GM19397 (cell line): ENCODE results near the gene GRM4.

ENCODE experiments used
- ATAC-seq: cut with Tn5 transposase; IDR thresholded peaks from one replicate; pipeline ENCODE4 v1.9.1; 2021; ENCODE audit warnings: mild to moderate bottlenecking, moderate library complexity; ENCODE audit not compliant: unreplicated experiment

The GRM4 gene

DNA sequence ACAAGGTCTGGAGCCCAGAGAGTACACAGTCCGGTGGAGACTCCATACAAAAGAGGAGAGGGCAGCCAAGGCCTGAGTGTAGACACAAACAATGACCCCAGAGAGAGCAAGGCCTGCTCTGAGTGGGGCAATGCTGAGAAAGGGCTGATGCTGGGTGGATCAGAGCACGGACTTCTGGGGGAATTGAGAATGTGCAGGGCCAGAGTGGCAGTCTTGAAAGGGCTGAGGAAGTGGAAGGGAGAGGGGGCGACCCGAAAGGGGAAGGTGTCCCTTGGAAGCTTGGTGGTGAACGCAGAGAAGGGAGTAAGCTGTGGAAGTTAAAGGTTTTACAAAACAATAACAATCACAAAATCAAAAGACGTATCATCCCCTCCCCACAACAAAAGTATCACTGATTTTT, 12.0 kb upstream of the GRM4 start:
- ATAC-seq, result no peak

DNA sequence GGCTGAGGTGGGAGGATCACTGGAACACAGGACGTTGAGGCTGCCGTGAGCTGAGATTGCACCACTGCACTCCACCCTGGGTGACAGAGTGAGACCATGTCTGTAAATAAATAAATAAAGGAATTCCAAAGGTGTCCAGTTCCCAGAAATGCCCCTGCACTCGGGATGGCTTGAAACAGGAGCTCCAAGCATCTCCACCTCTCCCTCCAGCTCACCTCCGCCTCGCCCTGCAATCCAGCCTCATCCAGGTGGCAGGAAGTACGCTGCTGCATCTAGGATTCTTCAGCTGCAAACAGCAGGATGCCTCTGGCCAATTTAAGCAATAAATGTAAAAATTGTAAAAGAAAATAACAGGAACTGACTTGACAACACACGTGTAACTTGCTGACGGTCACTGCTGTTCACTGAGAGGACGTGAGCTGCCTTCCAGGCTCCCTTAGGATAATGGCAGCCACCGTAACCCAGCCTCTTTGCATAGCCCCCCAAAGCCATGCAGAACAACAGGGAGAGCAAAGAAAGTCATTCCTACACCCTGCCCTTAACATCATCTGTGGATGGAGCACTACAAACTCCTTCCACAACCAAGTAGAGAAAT, 11.4 kb upstream of the GRM4 start:
- ATAC-seq, result no peak

DNA sequence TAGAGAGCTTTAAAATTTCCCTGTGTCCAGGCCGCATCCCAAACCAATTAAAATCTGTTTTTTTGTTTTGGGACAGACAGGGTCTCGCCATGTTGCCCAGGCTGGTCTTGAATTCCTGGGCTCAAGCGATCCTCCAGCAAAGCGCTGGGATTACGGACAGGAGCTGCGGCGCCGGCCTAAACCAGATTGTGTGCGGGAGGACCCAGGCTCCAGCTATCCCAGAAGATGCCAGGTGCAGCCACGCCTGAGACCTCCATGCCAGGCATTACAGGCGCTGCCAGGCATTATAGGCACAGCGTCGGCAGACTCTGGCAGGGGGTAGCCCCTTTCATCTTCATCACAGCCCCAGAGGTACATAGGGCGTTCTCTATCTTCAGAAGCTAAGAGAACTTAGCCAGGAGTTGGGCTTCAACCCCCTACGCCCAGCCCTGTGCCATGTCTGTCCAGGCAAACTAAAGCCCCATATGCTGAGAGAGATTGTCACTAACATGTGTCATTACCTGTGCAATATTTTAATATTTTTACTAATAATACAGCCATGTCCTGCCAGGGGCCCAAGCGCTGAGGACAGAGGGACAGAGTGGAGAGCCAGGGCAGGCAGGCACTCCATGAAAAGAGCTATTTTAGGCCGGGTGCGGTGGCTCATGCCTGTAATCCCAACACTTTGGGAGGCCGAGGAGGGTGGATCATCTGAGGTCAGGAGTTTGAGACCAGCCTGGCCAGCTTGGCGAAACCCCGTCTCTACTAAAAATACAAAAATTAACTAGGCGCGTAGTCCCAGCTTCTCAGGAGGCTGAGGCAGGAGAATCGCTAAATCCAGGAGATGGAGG, 9.8 kb upstream of the GRM4 start:
- no peak for ATAC-seq

DNA sequence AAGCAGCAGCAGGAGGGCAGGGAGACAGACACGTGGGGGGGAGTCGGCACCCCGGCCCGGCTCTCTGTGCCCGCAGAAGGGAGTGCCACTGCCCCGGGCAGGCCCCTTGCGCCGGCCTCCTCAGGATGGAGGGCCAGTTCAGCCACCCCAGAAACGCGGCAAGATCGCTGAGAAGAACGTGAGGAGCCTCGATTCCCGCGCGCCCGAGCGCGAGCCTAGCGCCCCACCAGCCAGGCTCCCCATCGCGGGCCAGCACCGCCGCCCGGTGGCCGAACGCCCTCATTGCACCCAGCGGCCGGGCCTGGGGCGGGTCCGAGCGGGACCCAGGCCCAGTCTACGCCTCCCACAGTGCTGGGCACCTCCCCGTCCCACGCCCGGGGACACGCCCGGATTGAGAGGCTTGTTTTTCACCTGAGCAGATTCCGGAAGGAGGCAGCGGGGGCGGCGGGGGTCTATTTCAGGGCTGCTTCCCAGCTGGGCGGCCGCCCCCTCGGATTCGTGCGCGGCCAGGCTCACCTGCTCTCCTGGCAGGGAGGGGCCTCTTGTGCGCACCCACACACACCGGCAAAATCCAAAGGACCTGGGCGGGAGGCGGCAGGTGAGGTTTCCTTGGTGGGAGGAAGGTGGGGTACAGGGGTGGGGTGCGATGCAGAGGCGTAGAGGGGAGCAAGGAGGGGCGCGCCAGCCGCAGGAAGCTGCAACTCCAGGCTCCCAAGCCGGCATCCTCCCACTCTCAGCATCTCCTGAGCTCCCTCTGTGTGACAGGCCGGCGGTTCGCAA, 9.0 kb upstream of the GRM4 start:
- no peak for ATAC-seq

DNA sequence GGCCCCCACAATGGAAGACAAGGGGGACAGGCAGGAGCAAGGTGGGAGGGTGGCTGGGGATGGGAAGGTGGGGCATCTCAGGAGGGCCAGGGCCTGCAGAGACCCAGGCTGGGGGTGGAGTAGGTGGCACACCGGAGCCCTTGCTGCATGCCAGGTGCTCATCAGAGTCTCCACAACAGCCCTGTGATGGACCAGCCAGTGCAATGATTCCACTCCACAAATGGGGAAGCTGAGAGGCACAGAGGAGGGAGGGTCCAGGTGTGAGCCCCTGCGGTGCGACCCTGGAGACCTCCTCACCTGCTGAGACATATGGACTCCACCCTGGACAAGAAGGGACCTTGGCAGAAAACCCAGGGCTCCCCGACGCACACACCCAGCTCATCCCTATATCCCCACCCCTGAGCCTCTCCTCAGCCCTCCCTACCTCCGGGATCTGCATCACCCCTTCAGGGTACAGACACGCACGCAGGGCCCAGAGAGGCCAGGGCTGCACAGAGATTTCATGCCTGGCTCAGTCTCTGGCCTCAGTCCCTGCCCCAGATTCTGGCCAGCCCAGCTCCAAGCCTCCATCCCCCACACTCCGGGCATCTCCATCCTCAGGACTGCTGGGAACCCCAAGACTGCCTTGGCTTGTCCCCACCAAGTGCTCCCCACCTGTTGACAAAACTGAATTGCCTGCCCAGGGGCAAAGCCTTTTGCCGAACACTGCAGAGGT, 7.1 kb upstream of the GRM4 start:
- no peak for ATAC-seq

DNA sequence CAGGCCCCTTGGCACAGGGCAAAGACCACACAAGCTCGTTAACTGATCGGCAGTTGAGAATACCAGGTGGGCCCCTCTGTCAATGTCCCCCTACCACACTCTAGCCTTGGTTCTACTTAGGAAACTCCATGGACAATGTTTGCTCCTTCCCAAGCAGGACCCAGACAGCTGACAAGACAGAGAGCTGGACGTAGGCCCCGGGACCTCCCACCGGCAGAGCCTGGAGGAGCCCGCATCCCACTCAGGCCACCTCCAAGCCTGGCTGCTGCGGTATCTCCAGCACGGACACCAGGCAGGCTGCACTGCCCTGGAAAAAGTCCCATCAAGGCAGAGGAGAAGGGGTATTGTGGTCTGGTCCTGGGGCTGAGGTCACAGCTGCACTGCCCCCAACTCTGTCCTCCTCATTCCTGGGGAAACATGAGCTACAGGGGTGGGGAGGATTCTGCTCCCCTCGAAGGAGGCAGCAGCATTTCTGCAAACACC, 6.2 kb upstream of the GRM4 start:
- ATAC-seq, result no peak

DNA sequence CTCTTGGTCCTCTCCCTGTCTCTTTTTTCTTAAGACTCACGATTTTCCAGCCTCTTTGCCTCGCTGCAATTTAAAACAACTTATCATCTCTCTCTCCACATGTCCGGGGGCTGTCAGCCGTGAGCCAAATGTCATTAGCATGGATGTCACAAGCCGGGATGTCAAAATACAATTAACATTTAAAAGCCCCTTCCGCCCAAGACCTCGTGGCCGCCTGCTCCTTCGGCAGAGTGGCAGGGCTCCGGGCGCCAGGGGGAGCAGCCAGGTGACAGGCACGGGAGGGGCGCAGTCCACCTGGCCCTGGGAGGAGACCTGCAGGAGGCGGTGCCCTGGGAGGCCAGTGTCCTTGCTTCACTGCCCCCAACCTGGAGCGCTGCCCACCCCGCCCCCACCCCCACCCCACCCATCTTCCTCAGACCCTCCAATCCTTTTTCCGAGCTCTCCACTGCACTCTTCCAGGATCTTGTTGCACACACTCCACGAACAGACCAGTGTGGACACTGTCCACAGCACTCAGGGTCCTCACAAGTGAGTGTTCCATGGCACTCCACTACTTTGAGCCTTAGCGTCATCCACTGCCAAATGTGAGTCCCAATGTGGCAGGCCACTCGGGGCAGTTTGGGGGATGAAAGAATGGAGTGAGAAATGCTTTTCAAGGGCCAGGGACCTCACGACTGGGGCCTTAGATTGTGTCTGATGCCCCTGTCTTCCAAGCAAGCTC, 5.6 kb upstream of the GRM4 start:
- ATAC-seq, result no peak

DNA sequence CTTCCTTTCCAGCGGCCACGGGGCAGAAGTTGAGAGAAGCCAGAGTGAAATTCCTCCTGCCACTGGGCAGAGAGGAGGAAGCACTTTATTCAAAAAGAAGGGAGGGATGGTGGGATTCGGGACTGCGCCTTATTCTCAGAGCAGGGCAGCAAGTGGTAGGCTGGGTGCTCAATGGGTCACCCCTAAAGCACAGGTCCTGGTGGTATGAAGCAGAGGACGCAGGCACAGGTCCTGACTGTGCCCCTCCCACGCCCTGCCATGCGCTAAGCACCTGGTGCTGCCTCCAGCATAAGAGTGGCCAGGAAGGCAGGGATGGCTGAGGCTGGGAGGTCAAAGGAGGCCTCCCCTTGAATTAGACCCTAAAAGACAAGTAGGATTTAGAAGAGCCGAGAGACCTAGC, 4.9 kb upstream of the GRM4 start:
- no peak for ATAC-seq

DNA sequence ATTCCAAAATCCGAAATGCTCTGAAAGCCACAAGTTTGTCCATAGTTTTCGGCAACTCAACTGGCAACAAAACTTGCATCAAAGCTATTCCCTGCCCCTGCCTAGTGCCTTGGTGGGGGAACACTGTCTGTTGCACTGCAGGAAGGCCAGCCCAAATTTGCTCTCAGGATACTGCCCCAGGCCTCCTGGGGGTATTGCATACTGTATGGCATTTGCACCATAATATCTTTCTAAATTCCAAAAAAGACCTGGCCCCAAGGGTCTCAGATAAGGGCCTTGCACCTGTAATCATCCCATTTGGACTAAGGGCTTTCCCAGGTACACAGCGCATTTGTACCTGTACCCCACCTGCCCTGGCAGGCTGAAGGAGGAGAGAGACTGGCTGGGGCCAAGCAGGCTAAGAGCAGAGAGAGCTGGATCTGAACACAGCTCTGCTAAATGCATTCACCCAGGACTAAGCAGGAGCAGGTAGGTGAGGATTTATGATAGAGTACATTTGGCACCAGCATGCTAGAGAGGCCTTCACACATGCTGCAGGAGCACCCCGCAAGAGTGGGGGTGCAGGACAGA, 4.0 kb upstream of the GRM4 start:
- ATAC-seq, result no peak

DNA sequence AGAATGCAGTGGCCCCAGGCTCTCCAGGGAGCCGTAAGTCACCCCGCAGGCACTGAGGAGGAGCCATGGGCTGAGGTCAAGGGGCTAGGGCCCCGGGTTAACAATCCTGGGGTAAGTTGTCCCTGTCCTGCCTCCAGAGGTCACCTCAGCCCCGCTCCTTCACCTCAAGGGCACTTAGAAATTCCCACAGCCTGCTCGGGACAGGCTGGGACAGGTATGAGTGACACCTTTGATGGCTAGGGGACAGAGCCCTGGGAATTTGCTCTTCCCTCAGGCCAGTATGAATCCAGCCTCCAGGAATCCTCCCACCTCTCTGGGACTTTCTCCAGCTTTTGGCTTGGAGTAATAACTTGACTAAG, 3.5 kb upstream of the GRM4 start:
- no peak for ATAC-seq

DNA sequence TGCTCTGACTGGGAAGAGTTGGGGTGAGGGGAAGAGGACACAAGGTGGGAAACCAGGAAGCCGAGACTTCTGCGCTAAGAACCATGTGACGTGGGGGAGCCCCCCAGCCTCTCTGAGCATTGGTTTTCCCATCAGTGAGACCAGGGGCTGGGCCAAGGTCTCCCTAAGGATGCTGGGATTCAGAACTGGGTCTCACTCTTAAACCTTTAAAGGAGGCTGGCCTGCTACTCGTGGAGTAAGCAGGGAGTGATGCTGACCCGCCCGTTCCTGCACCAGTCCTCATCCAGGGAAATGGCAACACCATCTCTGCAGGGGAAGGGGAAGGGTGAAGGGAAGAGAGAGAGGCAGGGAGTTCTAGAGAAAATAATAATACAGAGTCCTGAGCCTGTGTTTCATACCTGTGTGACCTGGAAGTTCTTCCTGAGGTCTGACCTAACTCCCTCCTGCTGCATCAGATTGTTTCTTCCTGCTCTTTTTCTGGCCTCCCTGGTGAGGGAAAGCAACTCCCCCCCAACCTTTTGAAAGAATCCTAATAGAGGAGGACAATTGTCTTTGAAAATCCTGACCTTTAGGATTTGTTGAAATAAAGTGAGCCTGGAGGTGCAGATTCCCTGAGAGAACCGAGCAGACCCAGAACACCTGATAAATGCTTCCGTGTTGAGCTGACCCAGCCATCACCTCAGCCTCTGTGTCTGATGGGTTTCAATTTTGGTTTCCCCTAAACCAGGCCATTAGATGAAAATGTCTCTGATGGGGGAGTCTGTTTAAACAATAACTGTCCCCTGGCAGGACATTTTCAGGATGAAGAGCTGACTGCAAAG, 3.0 kb upstream of the GRM4 start:
- no peak for ATAC-seq

DNA sequence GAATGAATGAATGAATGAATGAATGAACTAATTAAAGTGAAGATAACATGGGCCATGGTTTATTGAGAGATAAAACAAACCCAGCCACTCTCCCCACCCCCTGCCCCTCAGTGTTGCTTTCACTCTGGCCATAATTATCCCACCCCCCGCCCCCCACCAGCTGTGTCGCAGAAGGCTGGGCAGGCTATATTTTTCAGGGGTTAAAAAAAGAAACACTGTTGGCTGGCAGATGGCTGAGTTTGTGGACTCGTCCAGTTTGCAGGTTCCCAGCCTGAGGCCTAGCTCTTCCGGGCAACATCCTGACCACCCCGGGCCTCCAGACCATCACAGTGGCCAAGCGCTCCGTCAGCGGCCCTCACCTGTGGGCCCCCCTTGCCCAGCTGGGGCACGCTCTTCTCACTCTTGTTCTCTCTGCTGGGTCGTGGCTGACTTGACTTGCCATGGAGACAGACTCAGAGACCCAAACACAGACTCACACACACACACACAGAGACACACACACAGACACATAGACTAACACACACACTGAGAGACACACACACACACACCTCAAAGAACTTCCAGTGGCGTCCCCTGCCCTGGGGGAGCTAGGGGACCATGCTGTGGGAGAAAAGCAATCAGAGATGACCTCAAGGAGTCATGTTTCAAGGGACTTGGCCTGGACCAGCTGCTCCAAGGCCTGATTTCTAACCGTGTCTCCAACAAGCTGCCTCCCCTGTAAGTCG, 2.2 kb upstream of the GRM4 start:
- ATAC-seq, result no peak

DNA sequence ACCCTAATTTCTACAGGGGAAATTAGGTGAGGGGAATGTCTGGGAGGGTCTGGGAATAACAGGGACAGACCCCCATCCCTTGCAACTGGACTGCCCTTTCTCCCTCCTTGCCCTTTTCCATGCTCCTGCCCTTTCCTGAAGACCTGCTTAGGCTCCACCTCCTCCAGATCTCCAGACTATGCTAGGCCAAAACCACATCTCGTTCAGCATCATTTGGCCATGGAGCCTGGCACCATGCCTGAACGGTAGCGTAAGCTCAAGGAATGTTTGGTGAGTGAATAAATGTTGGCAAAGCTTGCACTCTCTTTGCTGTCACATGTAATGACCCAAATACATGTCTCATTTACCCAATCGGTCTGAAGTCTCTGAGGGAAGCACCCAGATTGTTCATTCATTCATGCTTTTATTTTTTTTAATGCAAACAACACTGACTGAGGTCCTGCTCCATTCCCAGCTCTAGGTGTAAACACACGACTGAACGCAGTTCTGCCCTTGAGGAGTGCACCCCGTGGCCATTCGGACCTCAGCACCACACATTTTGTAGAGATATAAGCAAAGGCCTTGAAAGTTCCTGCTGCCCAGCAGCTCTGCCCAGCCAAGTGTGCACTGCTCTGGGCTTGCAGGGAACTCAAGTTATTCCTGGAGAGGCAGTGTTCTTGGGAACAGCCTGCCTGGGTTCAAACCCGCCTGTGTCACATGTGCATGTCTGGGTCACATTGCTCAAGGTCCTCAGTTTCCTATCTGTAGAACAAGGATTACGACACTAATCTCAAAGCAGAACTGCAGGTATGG, 1.1 kb upstream of the GRM4 start:
- ATAC-seq, result no peak

DNA sequence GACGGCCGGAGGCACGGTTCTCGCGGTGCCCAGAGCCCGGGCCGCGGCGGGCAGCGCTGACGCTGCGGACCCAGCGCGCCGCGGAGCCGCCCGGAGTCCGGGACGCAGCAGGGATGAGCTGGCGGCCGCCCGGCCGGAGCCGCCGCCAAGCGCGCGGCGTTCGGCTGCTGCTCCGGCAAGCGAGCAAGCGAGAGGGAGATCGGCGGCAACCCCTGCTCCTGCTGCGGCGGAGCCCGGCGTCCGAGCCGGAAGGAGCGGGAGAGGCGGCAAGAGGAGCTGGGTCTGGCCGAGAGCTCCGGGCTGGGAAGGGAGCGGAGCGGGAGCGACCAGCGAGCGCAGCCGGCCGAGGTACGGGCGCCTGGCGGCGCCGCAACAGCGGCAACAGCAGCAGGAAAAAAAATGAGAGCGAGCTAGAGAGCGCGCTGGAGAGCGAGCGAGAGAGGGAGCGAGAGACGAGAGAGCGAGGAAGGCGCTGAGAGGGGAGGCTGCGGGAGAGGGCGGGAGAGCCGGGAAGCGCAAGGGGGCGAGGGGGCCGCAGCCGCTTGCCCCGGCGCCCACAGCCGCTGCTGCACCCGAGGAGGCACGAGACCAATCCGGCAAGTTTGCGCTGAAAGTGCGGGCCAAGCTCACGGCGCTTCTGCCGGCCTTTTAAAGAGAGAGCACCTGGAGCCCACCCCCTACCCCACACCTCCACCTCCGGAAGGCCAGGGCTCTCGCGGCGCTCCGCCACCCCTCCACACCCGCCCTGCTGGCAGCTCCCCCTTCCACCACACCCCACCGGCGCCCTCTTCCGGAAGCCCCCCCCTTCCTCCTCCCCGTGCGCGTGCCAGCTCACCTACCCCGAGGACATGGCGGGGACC, 496 bp downstream of the GRM4 start:
- no peak for ATAC-seq

DNA sequence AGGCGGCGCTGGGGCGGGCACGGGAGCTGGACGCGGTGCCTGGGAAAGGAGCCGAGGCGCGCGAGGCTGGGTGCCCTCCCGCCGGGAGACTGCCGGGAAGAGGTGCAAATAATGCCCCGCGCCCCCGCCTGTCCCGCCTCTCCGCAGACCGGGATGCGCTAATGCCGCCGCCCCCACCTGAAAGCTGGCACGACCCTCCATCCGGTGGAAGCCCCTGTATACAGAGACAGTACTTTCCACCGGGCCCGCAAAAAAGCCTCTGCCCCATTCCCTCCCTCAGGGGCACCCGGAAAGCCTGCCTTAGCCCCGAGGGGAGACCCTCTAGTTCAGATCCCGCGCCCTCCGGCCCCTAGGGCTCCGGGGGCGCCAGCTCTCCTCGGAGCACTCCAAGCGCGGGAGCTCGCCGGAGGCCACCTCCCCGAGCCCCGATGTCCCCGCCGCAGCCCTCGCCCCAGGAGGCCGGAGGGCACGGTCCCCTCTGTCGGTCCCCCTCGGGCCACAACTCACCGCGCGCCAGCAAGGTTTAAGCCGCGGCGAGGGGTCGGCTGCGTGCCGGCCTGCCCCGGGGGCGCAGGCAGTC, 1.2 kb downstream of the GRM4 start:
- no peak for ATAC-seq

DNA sequence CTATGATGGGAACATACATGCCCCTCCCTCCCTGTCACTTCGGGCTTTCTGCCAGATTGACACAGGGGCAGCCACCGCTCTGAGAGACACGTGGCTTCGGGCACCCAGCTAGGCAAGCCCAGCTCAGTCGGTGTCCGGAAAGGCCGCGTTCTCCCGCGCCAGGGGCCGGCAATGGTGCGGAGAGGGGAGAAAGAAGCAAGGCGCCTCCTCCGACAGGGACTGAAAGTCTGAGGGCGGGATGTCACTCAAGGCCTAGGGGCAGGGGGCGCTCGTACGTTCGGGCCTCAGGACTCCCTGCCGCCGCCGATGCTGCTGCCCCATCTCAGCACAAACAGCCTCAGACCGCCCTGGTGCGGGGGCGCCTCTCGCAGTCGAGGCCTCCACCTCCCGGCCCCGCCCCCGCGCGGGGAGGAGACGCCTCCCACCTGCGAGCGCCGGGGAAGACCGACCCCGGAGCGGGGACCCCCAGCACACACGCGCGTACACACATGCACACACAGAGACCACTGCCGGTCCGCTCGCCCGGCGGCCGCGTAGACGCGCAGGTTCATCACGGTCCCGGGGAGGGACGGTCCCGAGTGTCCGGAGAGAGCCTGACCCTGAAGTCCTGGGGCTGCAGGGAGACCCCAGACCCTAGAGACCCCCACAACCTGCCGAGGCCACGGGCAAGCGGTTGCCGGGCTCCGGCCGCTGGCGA, 1.9 kb downstream of the GRM4 start:
- no peak for ATAC-seq
